Right lobe of liver (tissue), 6 donors: Measurements from ENCODE around the gene SGTA. TPM values are rescaled to one million over a fixed set of nuclear protein-coding genes. Genes with fewer than 3 reads are reported as not detected.

Source experiments
- ATAC-seq, 4 donors: fragments of 200-7000 bp; cut with Tn5 transposase; one replicate each; pipeline ENCODE4 v1.9.1; 2020; ENCODE audit warnings: mild to moderate bottlenecking in 4 of 4, moderate library complexity in 4 of 4
- DNase-seq, 3 donors: peaks; one replicate each; pipeline ENCODE4 v3.0.0-alpha.2; 2020
- H3K27ac ChIP-seq, 3 donors: fragments of 200-600 bp; one replicate each; pipeline ENCODE4 v1.8.0; 2022
- H3K27me3 ChIP-seq, 2 donors: fragments of 200-600 bp; one replicate each; pipeline ENCODE4 v1.8.0; 2022
- H3K36me3 ChIP-seq, 4 donors: fragments of 200-600 bp; sonication (generic) in 1 of 4; one replicate each; pipeline versions ENCODE4 v1.5.1 to v1.8.0; 2017 to 2022; ENCODE audit warnings: control low read depth in 1 of 4
- H3K4me1 ChIP-seq, 4 donors: fragments of 200-600 bp; sonication (generic) in 1 of 4; one replicate each; pipeline versions ENCODE4 v1.5.1 to v1.8.0; 2017 to 2022; ENCODE audit warnings: control low read depth in 1 of 4
- H3K4me3 ChIP-seq, 3 donors: fragments of 200-600 bp; one replicate each; pipeline ENCODE4 v1.8.0; 2022
- H3K9me3 ChIP-seq, 4 donors: fragments of 200-600 bp; sonication (generic) in 1 of 4; one replicate each; pipeline versions ENCODE4 v1.5.1 to v1.8.0; 2017 to 2022; ENCODE audit warnings: control low read depth in 1 of 4
- POLR2A ChIP-seq: fragments of 450-650 bp; IDR thresholded peaks from one replicate; pipeline ENCODE4 v1.6.1; 2017; ENCODE audit warnings: antibody characterized with exemption, mild to moderate bottlenecking
- WGBS: methylation state at CpG from one replicate; pipeline ENCODE4 v1.1.6; 2018; ENCODE audit warnings: low coverage, low lambda C conversion rate; ENCODE audit not compliant: insufficient coverage; ENCODE audit errors: missing lambda C conversion rate; 5-methylcytosine and 5-hydroxymethylcytosine counted together
- intact Hi-C, 2 donors: fragments of 100-400 bp; cut with DNase I; formaldehyde crosslinking; loops; one replicate each; pipeline versions ENCODE4 v1.11.2 to v1.14.1; 2022
- total RNA-seq, 6 experiments: library from RNA; depleted of rRNA in 2 of 6; stranded (reverse); fragments of >200 nt in 2 of 6; fragmentation: NEBNext Ultra II Directional in 3 of 6; extraction: Animal tissue kit (Norgen Biotek cat#: 25700) in 3 of 6; gene quantifications; one replicate each; pipeline versions ENCODE4 v1.1.0 to v1.2.4, GENCODE V29; 2016 to 2023
- TF ChIP-seq, protein P1 (sequence below), 4 donors: fragments of 200-600 bp in 3 of 4; fragments of 450-650 bp in 1 of 4; IDR thresholded peaks; one replicate each; pipeline versions ENCODE4 v1.5.1 to v1.8.0; 2016 to 2022; ENCODE audit warnings: antibody characterized with exemption in 4 of 4, mild to moderate bottlenecking in 2 of 4
- donor health status: DM: no; HTN: yes; CAD: no.
- donor health status: DM: no; HTN: no; CAD: no.
- donor health status: DM: no; HTN: no; CAD: no.
- donor health status: DM: no; HTN: yes; CAD: no.
- donor health status: DM: no; HTN: yes; CAD: no.

SGTA gene
- total RNA-seq, 6 experiments from 2014 or later, result 21.5 to 41.7 (median 23.7) TPM

DNA sequence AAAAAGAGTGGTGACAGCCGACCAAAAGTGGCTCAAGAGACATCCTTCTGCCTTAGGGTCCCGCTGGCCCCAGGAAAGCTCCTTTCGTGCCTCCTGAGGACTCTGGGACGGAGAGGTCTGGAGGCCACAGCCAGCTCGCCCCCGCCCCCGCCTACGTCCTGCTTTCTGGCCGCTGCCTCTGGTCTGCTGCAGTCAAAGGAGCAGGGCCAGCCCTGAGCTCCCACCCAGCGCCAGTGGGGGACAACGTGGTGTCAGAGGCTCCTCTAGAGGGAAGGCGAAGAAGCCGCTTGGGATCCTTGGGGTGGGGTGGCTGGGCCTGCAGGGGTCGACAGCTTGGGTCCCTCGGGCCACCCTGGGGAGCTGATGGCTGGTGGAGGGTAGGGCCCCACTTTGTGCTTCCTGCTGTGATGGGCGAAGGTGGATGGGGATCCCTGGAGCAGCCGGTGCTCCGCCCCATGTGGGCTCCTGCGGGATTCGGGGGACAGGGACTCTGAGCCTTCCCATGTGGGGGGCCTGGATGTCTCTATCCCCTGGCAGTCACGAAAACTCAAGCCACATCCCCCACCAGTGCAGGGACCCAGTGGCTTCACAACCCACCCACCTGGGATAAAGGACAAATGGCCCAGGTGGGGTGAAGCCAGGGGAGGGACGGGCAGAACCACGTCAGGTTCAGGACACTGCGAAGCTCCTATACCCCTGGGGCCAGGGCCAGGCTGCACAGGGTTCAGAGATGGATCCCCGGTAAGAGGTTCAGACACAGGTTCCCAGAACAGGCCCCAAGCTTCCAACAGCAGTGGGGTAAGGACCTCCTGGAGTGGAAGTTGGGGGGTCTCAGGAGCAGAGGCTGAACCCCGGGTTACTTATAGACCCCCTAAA lies 52.9 kb downstream of the SGTA start:
- no peak overlapping the region for H3K27ac ChIP-seq
- H3K36me3 ChIP-seq, result no peaks in the 10 kb centered on the region
- WGBS, result 87% methylated on average over 11 of the region's 26 CpGs
- H3K9me3 ChIP-seq, result no peaks in the 10 kb centered on the region
- TF ChIP-seq, protein P1, sequence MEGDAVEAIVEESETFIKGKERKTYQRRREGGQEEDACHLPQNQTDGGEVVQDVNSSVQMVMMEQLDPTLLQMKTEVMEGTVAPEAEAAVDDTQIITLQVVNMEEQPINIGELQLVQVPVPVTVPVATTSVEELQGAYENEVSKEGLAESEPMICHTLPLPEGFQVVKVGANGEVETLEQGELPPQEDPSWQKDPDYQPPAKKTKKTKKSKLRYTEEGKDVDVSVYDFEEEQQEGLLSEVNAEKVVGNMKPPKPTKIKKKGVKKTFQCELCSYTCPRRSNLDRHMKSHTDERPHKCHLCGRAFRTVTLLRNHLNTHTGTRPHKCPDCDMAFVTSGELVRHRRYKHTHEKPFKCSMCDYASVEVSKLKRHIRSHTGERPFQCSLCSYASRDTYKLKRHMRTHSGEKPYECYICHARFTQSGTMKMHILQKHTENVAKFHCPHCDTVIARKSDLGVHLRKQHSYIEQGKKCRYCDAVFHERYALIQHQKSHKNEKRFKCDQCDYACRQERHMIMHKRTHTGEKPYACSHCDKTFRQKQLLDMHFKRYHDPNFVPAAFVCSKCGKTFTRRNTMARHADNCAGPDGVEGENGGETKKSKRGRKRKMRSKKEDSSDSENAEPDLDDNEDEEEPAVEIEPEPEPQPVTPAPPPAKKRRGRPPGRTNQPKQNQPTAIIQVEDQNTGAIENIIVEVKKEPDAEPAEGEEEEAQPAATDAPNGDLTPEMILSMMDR (IDR thresholded peaks at IDR 0.05), result no peak
- TF ChIP-seq POLR2A, result no peak
- H3K4me3 ChIP-seq, result no peak overlapping the region
- no peak for ATAC-seq
- intact Hi-C loops, result no loop called here
- H3K4me1 ChIP-seq, result no peaks in the 10 kb centered on the region
- no peak for DNase-seq
- H3K27me3 ChIP-seq, result no peaks in the 10 kb centered on the region

DNA sequence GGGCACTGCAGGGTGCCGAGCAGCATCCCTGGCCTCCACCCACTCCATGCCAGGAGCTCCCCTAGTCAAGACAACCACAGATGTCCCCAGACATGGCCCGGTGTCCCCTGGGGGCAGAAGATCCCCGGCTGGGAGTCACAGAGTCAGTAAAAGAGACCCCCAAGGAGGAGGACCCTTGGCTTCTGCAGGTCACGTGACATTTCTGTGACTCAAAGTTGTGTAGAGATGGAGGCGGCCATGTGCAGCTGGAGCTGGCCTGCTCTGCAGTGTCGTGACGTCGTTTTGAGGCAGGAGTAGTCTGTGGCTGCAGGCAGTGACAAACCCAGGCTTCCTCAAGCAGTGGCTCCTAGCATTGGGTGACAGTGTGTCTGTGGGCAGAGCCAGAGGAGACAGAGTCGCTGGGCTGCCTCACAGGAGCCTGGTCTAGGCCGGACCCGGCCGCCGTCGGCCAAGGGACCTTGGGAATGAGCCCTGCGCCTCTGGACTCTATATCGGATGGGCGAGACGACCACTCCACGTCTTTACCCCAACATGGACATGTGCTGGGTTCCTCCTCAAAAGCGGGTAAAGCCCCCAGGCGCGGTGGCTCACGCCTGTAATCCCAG lies 54.2 kb downstream of the SGTA start:
- no peaks in the 10 kb centered on the region for H3K4me1 ChIP-seq
- TF ChIP-seq POLR2A, result no peak
- TF ChIP-seq, protein P1 (IDR thresholded peaks at IDR 0.05), result no peak
- H3K36me3 ChIP-seq, result no peaks in the 10 kb centered on the region
- H3K9me3 ChIP-seq, result no peaks in the 10 kb centered on the region
- no peak for DNase-seq
- H3K27ac ChIP-seq, result no peak overlapping the region
- intact Hi-C loops, result no loop called here
- 94% methylated on average over 2 of the region's 23 CpGs for WGBS
- H3K4me3 ChIP-seq, result no peak overlapping the region
- no peaks in the 10 kb centered on the region for H3K27me3 ChIP-seq
- ATAC-seq, result no peak

DNA sequence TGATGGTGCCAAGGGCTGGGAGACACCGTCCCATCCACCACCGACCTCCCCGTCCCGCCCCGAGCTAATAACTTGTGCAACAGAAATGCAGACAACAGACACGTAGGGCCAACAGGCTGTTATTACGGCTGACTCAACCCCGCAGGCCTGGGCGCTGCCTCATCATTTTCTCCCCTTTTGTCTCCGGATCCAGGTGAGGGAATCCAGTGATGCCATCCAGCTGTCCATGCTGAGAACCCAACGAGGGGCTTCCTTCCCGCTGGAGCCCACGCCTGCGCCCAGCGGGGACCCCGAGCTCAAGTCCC lies 55.5 kb downstream of the SGTA start:
- intact Hi-C loops, result no loop called here
- no peak for TF ChIP-seq POLR2A
- TF ChIP-seq, protein P1 (IDR thresholded peaks at IDR 0.05), result no peak
- ATAC-seq (no peak), DNase-seq (no peak)
- WGBS, result no CpG with 5 or more reads among the region's 16 CpGs
- no peaks in the 10 kb centered on the region for H3K9me3 ChIP-seq
- no peak overlapping the region for H3K27ac ChIP-seq
- no peaks in the 10 kb centered on the region for H3K27me3 ChIP-seq
- H3K4me1 ChIP-seq, result no peaks in the 10 kb centered on the region
- H3K36me3 ChIP-seq, result no peaks in the 10 kb centered on the region
- no peak overlapping the region for H3K4me3 ChIP-seq

DNA sequence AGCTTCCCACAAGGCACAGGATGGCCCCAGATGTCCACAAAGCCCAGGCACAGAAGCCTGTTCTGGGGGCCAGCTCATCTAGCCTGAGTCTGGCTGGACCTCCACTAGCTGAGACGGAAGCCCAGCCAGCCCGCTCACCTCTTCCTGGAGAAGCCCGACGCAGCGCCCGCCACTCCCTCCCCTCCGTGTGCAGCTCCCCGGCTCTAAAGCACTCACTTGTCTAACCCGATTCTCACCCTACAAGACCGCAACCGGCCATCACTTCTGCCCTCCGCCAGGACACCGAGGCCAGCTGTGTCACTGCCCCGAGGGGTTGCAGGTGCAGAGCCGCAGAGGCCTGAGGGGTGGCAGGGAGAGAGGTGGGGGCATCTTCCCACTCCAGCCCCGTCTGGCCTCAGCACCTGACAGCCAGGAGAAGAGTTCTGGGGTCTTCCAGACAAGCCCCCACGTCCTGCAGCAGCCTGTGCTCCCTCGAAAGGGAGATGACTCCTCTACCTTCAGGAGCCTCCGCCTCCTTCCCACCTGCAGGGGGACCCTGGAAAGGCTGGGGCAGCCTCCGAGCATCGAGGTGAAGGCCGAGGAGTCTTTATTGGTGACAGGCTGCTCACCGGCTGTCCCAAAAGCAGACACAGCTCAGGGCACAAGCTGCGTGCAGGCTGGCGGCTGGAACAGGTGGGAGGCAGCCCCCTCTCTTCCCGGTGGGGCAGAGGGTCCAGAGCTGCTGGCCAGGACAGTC lies 56.0 kb downstream of the SGTA start:
- H3K9me3 ChIP-seq, result no peaks in the 10 kb centered on the region
- H3K27me3 ChIP-seq, result no peaks in the 10 kb centered on the region
- 10% methylated on average over 2 of the region's 26 CpGs for WGBS
- DNase-seq (no peak), ATAC-seq (no peak)
- TF ChIP-seq, protein P1 (IDR thresholded peaks at IDR 0.05), result no peak
- no peak for TF ChIP-seq POLR2A
- H3K27ac ChIP-seq, result no peak overlapping the region
- no peaks in the 10 kb centered on the region for H3K36me3 ChIP-seq
- H3K4me1 ChIP-seq, result no peaks in the 10 kb centered on the region
- intact Hi-C loops, result no loop called here
- no peak overlapping the region for H3K4me3 ChIP-seq
